Measurements from ENCODE around the gene IGFBPL1.

Gene IGFBPL1

GRCh38 chr9:38414040-38414723 lies 10.1 kb downstream of the IGFBPL1 start:
- no peak for TF ChIP-seq CTCF (IDR thresholded peaks at IDR 0.05; ENCODE audit: low read depth, low read length, missing control alignments)
- DNase-seq (ENCODE audit: low read depth), result no peak
- H3K4me3 ChIP-seq (ENCODE audit: low read depth, low read length), result no peak overlapping the region

- no peak for TF ChIP-seq CTCF (IDR thresholded peaks at IDR 0.05; ENCODE audit: low read depth, low read length, missing control alignments)
- DNase-seq (ENCODE audit: low read depth), result no peak
- H3K4me3 ChIP-seq (ENCODE audit: low read depth, low read length), result no peak overlapping the region
Measured at GRCh38 chr9:38413283-38413682, 11.0 kb downstream of the IGFBPL1 start.

GRCh38 chr9:38412751-38413150 lies 11.5 kb downstream of the IGFBPL1 start:
- H3K4me3 ChIP-seq (ENCODE audit: low read depth, low read length), result no peak overlapping the region
- no peak for TF ChIP-seq CTCF (IDR thresholded peaks at IDR 0.05; ENCODE audit: low read depth, low read length, missing control alignments)
- no peak for DNase-seq (ENCODE audit: low read depth)

GRCh38 chr9:38408719-38409118 lies 15.5 kb downstream of the IGFBPL1 start:
- no peak overlapping the region for H3K4me3 ChIP-seq (ENCODE audit: low read depth, low read length)
- no peak for TF ChIP-seq CTCF (IDR thresholded peaks at IDR 0.05; ENCODE audit: low read depth, low read length, missing control alignments)
- DNase-seq (ENCODE audit: low read depth), result no peak

GRCh38 chr9:38406476-38407186 lies 17.6 kb downstream of the IGFBPL1 start:
- TF ChIP-seq CTCF (IDR thresholded peaks at IDR 0.05; ENCODE audit: low read depth, low read length, missing control alignments), result no peak
- H3K4me3 ChIP-seq (ENCODE audit: low read depth, low read length), result no peak overlapping the region

GRCh38 chr9:38405785-38406184 lies 18.5 kb downstream of the IGFBPL1 start:
- TF ChIP-seq CTCF (IDR thresholded peaks at IDR 0.05; ENCODE audit: low read depth, low read length, missing control alignments), result no peak
- no peak for DNase-seq (ENCODE audit: low read depth)
- no peak overlapping the region for H3K4me3 ChIP-seq (ENCODE audit: low read depth, low read length)

More at GRCh38 chr9:38406476-38407186, 17.6 kb downstream of the IGFBPL1 start:
- no peak for DNase-seq (ENCODE audit: low read depth)
